HG02870 (cell line): ENCODE results near the gene CDKN2B.

ENCODE experiments used
- ATAC-seq: cut with Tn5 transposase; IDR thresholded peaks from one replicate; pipeline ENCODE4 v1.9.1; 2021; ENCODE audit warnings: mild to moderate bottlenecking, moderate library complexity; ENCODE audit not compliant: unreplicated experiment

The CDKN2B gene

DNA sequence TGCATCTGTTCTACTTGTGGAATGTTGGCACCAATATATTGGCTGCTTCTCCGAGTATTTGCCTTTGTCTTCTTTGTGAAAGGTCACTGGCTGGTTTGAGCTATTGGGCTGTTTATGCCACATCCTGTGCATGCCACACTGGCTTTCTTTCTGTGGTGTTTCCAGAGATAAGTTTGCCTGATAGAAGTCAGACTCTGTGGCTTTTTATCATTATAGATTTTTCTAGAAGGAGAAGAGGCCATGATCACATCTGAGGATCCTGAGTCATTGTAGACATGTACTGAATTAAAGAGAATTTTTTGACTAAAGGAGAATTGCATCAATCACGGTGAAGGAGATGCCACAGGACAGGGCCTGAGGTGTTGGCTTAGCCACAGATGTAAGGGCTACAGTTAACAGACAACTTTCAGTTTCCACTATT lies 26.5 kb upstream of the CDKN2B start:
- no peak for ATAC-seq

DNA sequence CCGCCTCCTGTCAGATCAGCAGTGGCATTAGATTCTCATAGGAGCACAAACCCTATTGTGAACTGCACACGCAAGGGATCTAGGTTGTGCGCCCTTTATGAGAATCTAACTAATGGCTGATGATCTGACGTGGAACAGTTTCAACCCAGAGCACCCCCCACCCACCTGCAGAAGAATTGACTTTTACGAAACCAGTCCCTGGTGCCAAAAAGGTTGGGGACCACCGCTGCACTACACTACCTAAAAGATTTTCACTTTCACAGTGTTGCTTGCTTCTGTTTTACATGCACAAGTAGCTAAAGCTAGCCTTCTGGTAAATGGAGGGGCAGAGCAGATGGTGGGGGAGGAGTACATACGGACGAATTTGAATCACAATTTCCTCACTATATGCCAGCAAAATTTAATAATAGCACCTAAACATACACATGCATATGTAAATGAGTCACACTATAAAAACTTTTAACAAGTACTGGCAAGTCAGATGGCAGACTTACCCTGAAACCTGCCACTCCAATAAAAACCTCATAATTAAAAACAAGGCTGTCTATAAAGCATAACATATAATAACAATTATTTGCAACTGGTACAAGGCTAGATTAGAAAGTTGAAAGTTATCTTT lies 24.0 kb upstream of the CDKN2B start:
- ATAC-seq, result peak; percentile 52

- no peak for ATAC-seq
Measured at GRCh38 chr9:22031655-22032411, 22.7 kb upstream of the CDKN2B start.

GRCh38 chr9:22030101-22030598 lies 21.0 kb upstream of the CDKN2B start:
- peak; percentile 78 for ATAC-seq

DNA sequence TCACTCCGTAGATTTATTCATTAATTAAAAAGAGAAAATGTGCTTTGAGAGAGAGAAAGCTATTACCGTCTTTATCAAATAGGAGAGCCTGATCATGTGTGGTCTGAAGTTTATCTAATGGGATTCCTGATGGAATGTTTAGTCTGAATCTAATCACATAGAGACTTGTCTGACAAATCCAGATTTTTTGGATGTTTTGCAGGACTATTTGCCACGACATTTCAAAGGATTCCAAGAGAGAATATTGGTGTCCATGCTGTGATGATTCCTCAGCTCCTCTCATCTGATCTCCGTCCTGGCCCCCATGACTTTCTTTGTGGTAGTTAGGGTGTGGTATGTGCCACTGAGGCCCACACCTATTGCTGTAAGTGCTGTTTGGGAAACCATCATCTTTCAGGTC lies 20.1 kb upstream of the CDKN2B start:
- ATAC-seq, result no peak

GRCh38 chr9:22028394-22028793 lies 19.3 kb upstream of the CDKN2B start:
- ATAC-seq, result no peak

- ATAC-seq, result no peak
Measured at GRCh38 chr9:22026696-22027095, 17.6 kb upstream of the CDKN2B start.

DNA sequence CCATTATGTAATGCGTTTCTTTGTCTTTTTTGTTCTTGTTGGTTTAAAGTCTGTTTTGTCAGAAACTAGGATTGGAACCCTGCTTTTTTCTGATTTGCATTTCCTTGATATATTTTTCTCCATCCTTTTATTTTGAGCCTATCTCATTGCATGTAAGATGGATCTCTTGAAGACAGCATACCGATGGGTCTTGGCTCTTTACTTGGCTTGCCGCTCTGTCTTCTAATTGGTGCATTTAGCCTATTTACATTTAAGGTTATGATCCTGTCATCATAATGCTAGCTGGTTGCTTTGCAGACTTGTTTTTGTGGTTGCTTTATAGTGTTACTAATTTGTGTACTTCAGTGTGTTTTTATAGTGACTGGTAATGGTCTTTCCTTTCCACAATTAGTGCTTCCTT lies 13.3 kb upstream of the CDKN2B start:
- no peak for ATAC-seq

DNA sequence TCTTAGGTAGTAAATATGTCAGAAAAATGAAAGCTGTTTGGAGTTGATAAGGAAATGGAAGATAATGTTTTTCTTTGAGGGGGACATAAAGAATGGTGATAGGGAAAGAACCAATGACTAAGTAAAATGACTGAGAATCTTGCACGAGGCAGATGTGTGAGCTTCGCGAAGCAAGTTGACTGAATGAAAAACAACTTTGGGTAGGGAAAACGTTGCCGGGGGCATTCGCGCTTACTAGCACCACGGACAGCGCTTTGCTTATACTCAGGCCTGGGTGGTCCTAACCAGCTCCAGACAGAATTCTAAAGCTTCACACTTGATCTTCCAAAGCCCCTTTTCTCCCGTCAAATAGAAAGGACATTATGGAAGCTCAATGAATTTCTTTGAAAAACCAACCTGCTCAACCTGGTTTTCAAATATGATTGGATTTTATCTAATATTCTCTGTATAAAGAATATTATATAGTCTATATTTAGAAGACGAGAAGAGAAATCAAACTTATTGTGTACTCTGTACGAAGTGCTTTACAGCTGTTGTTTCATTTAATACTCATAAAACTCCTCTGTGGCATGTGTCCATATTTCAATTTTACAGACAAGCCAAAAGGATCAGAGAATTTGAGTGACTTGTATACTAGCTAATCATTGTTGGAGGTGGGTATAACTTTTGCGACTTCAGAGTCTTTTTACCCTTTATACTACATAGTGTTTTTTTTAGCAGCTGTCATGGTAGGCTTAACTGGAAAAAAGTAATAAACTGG lies 1.9 kb upstream of the CDKN2B start:
- no peak for ATAC-seq

GRCh38 chr9:22009506-22009867 lies 382 bp upstream of the CDKN2B start:
- ATAC-seq, result peak; percentile 41

DNA sequence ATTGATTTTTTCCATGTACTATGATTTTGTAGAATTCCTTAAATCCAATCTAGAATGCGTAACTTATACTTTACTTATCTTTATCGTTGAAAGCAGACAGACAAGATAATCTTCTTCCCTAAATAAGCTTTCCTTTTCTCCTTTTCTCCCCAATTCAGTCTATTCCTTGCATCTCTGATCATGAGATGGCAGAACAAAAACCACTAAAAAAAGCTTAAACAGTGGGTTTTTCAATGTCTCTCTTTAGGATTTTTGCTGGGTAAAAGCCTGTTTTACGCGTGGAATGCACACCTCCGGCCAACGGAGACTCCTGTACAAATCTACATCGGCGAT lies 755 bp downstream of the CDKN2B start:
- no peak for ATAC-seq

DNA sequence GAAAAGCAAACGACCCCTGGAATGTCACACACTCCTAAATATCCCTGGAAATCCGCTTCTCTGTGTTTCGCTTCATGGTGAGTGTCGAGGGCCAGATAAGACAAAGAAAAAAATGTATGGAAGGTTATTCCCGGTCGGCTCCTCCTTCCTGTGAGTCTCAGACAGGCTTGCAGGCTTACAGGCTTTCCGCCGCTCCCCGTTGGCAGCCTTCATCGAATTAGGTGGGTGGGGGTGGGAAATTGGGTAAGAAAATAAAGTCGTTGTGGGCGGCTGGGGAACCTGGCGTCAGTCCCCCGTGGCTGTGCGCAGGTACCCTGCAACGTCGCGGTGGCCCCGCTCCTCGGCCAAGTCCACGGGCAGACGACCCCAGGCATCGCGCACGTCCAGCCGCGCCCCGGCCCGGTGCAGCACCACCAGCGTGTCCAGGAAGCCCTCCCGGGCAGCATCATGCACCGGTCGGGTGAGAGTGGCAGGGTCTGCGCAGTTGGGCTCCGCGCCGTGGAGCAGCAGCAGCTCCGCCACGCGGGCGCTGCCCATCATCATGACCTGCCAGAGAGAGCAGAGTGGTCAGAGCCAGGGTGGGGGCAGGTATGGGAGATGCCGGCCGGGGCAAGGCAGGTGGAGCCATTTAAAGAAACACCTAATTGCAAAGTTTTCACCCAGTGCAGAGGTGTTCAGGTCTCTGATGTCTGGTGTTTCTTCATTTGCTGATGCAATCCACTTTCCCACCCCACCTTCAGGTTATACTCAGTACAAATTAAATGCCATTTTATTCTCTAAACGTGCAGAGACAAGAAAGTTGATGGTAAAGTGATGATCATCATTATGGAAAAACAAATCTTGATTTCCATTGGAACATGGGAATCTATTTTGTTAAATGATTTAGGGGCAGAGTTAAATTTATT lies 3.2 kb downstream of the CDKN2B start:
- no peak for ATAC-seq

DNA sequence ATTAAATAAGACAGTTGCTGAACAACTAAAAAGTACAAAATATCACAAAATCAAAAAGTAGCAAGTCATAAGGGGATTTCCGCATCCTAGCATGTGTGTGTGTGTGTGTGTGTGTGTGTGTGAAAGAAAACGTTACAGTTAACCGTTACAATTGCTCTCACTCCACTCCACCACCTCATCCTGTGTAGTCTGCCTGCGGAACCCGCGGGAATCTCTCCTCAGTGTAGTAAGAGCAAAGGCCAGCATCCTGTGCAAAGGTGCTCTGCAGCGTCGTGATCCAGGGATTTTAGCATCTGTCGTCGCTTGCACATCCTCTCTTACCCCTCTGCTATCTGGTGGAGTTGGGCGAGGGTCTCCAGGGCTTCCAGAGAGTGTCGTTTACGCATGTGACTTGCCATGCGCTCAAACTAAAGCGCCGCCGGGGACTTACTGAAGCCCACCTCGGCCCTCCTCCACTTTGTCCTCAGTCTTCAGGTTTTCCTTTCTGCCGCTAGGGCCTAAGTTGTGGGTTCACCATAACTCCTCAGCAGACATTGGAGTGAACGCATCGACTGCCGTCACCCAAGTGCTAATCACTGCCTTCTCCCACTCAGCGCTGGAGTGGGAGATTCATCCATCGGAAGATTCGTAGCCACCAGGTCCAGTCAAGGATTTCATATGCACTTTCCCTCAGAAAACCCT lies 3.9 kb downstream of the CDKN2B start:
- ATAC-seq, result no peak

- ATAC-seq, result no peak
Measured at GRCh38 chr9:22002038-22002437, 7.1 kb downstream of the CDKN2B start.

DNA sequence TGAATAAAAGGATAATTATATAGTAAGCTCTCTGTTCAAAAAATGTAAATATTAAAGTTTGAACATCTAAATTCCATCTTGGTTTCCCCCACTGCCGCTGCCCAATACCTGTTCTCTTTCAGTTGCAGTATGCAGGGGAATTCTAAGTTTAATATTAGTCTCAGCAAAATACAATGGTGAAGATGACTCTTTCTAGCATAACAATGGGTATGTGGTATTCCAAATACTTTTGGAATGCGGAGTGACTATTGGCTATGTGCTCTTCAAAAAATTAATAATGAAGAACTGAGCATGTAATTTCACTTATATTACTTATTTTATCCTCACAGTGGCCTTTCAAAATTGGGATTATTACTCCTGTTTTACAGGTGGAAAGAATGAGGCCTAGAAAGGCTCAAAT lies 11.1 kb downstream of the CDKN2B start:
- ATAC-seq, result no peak

DNA sequence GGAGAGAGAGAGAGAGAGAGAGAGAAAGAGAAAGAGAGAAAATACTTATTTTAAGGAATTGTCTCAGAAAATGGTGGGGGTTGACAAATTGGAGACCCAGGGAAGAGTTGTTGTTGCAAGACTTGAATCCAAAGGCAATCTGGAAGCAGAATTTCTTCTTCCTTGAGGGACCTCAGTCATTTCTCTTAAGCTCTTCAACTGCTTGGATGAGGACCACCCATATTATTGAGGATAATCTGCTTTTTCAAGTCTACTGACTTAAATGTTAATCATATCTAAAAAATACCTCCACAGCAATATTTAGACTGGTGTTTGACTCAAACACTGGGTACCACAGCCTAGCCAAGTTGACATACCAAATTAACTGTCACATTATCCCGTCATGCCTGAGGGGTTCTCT lies 11.6 kb downstream of the CDKN2B start:
- ATAC-seq, result no peak

DNA sequence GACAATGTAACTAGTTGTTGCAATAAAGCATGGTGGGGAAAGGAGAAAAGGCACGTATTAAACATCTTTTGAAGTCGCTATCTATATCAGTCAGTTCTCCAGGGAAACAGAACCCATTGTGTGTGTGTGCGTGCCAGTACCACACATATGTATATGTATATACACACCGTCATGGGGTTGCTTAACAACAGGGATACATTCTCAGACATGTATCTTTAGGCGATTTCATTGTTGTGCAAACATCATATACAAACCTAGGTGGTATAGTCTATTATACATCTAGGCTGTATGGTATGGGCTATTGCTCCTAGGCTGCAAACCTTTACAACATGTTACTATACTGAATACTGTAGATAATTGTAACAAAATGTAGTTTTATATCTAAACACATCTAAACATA lies 12.2 kb downstream of the CDKN2B start:
- no peak for ATAC-seq

DNA sequence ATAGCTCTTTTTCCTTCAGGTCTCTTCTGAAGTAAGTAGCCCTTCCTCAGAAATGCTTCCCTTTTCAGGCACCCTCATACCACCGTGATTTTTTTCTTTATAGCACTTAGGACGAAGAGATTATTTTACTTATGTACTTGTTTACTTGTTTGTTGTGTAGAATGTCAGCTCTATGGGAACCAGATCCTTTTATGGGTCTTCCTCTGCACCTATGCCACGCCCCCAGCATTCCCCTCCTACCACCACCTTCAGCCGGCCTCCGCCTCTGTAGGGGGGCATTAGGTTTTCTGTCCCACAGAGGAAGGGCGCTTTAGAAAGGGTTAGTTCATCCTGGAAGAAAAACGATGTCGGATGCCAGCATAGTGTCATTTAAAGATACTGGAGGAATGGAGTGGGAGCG lies 12.7 kb downstream of the CDKN2B start:
- ATAC-seq, result no peak

DNA sequence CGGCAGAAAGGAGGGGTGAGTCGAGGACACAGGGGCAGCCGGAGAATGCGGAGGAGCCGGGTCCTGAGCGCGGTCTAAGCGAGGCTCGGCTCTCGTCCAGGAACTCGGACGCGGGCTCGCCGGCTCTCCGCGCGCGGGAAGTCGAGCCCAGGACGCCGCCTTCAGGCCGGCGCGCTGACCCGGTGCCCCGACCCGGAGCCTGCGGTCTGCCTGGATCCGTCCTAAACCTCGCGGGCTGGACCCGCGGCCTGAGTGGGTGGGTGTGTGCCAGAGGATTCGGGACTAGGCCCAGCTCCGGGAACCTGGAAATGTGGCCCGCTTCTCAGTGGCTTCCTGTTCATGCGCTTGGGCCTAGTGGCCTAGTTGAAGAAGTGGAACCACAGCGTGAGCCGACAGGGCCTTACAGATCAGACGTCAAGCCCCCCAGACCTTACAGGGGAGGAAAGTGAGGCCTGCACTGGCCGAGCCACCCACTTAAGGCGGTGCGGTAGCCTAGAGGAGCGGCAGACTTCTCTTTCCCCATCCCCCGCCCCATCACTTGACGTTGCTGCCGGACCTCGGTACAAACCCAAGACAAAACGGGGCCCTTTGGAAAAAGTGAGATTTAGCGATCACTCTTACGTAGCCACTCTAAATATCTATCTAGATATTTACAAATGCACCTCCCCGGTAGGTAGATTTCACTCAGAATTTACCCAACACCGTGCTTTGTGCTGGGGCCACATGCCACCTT lies 13.3 kb downstream of the CDKN2B start:
- ATAC-seq, result no peak
